Measurements from ENCODE around the gene TMEM123. TPM values are rescaled to one million over a fixed set of nuclear protein-coding genes. Genes with fewer than 3 reads are reported as not detected.

TMEM123 gene
- total and polyA plus RNA-seq, 2 of the 8 experiments (the other 6 are each of a cell fraction or from before 2014, with no cell fraction given) = 75.5 to 80.1 TPM

DNA sequence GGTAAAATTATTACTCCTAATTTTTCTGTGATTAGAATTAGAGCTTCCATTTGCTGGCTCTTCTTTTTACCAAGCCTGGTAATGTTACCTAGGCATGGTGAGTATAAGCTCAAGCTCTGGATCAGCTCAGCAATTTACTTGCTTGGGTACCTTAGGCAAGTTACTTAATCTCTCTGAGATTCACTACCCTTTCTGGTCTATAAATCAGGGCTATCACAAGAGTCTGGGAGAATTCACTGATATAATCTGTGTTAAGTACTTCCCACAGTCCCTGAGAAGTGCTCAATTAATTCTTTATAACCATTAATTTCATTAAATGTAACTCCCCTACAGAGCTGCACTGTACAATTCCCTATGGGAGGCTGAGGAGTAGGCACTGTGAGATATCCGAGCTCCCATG is 44.2 kb downstream of the TMEM123 start:
- WGBS, 2 experiments (ENCODE audit: extremely low coverage in 1 of 2, insufficient coverage in 1 of 2, insufficient read length in 1 of 2, insufficient replicate concordance in 2 of 2, low coverage in 1 of 2, low lambda C conversion rate in 2 of 2, missing lambda C conversion rate in 1 of 2) = 95% methylated on average over 1 of the region's 1 CpG; no CpG with 5 or more reads in 1 of the 2 experiments
- no peaks in the 10 kb centered on the region for H3K27me3 ChIP-seq (replicated peaks in 1 of 4; ENCODE audit: control insufficient read depth in 3 of 4, extremely low read depth in 1 of 4, insufficient read depth in 3 of 4, low read length in 3 of 4)
- TF ChIP-seq NRF1 (IDR thresholded peaks at IDR 0.05; ENCODE audit: low read depth, low read length) (no peak), ATF2 (IDR thresholded peaks at IDR 0.05; ENCODE audit: low read length) (no peak), RNF2 (IDR thresholded peaks at IDR 0.05; ENCODE audit: borderline replicate concordance, low read depth, low read length, missing control alignments, poor library complexity, severe bottlenecking) (no peak), EGR1 (IDR thresholded peaks at IDR 0.05; ENCODE audit: borderline replicate concordance, low read depth, low read length) (no peak), GABPA (IDR thresholded peaks at IDR 0.05; ENCODE audit: borderline replicate concordance, insufficient read depth, low read length) (no peak), NANOG (IDR thresholded peaks at IDR 0.05; ENCODE audit: insufficient read depth, low read depth, low read length, poor library complexity, severe bottlenecking) (no peak), CREB1 (IDR thresholded peaks at IDR 0.05) (no peak), HDAC6 (IDR thresholded peaks at IDR 0.05; ENCODE audit: low read depth, low read length) (no peak)
- TF ChIP-seq, protein P1, sequence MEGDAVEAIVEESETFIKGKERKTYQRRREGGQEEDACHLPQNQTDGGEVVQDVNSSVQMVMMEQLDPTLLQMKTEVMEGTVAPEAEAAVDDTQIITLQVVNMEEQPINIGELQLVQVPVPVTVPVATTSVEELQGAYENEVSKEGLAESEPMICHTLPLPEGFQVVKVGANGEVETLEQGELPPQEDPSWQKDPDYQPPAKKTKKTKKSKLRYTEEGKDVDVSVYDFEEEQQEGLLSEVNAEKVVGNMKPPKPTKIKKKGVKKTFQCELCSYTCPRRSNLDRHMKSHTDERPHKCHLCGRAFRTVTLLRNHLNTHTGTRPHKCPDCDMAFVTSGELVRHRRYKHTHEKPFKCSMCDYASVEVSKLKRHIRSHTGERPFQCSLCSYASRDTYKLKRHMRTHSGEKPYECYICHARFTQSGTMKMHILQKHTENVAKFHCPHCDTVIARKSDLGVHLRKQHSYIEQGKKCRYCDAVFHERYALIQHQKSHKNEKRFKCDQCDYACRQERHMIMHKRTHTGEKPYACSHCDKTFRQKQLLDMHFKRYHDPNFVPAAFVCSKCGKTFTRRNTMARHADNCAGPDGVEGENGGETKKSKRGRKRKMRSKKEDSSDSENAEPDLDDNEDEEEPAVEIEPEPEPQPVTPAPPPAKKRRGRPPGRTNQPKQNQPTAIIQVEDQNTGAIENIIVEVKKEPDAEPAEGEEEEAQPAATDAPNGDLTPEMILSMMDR (IDR thresholded peaks at IDR 0.05; ENCODE audit: control extremely low read depth in 1 of 3, insufficient read depth in 1 of 3, low read depth in 1 of 3, low read length in 3 of 3) = no peak

More for the DNA sequence above, 44.2 kb downstream of the TMEM123 start:
- H4K20me1 ChIP-seq (replicated peaks in 1 of 2; ENCODE audit: control insufficient read depth in 1 of 2, insufficient read depth in 2 of 2, low read length in 2 of 2) = peaks cover 0 to 2% of the 10 kb centered on the region in 2 experiments
- no peak overlapping the region for H3K18ac ChIP-seq (ENCODE audit: extremely low read depth, low read length)
- no peak overlapping the region for H2BK15ac ChIP-seq (ENCODE audit: low read length)
- no peak overlapping the region for H2BK20ac ChIP-seq (ENCODE audit: low read length)
- H3K4me1 ChIP-seq (replicated peaks in 1 of 4; ENCODE audit: control insufficient read depth in 3 of 4, insufficient read depth in 4 of 4, low read length in 3 of 4) = no peaks in the 10 kb centered on the region
- no peak overlapping the region for H3K9ac ChIP-seq (replicated peaks in 1 of 4; ENCODE audit: extremely low read depth in 1 of 4, low read depth in 3 of 4, low read length in 3 of 4)
- no peak overlapping the region for H3K56ac ChIP-seq (replicated peaks; ENCODE audit: insufficient read length, low read depth, low read length)
- FAIRE-seq = no peak
- no peak overlapping the region for H2BK5ac ChIP-seq (ENCODE audit: low read depth, low read length)
- no peak overlapping the region for H2AK5ac ChIP-seq (ENCODE audit: low read depth, low read length)
- DNase-seq (ENCODE audit: low read depth in 1 of 2, low spot score in 2 of 2) = no peak
- no peak overlapping the region for H2BK12ac ChIP-seq (ENCODE audit: low read depth, low read length)
- no peak overlapping the region for H2AFZ ChIP-seq (ENCODE audit: low read length)
- H3K79me2 ChIP-seq (ENCODE audit: control insufficient read depth in 1 of 2, insufficient read depth in 2 of 2, low read length in 2 of 2) = peaks cover 0 to 17% of the 10 kb centered on the region in 2 experiments; a peak in 2 of 4 replicates
- H4K91ac ChIP-seq (replicated peaks; ENCODE audit: insufficient read length, low read length) = no peak overlapping the region
- no peak overlapping the region for H3K23ac ChIP-seq (ENCODE audit: insufficient read length)
- no peak overlapping the region for H3K4ac ChIP-seq (replicated peaks; ENCODE audit: insufficient read length, low read depth, low read length)
- H4K8ac ChIP-seq (ENCODE audit: extremely low read depth, insufficient read depth, low read length) = no peak overlapping the region
- H3K27ac ChIP-seq (ENCODE audit: low read depth, low read length) = no peak overlapping the region
- no peaks in the 10 kb centered on the region for H3K23me2 ChIP-seq (ENCODE audit: low read depth, low read length)
- H3K79me1 ChIP-seq (ENCODE audit: low read depth, low read length) = peaks cover 4% of the 10 kb centered on the region; the same call in 1 of the 2 replicates
- no peak overlapping the region for H4K5ac ChIP-seq (ENCODE audit: insufficient read length, low read depth, low read length)
- POLR2A ChIA-PET (ENCODE audit: partially characterized antibody) = interaction anchor here (1.2 kb wide), 1 partner anchor 20 kb away, joined by 3 read pairs; no protein-coding TSS in a partner anchor
- no peaks in the 10 kb centered on the region for H3K9me3 ChIP-seq (ENCODE audit: insufficient read depth in 2 of 2, low read depth in 1 of 2, low read length in 1 of 2)
- H3K36me3 ChIP-seq (ENCODE audit: control insufficient read depth in 2 of 4, insufficient read depth in 4 of 4, low read length in 3 of 4) = no peaks in the 10 kb centered on the region; a peak in 1 of 8 replicates
- no peak overlapping the region for H3K14ac ChIP-seq (ENCODE audit: insufficient read length)
- no peak overlapping the region for H2BK120ac ChIP-seq (replicated peaks; ENCODE audit: low read depth, low read length)
- H3K4me2 ChIP-seq (ENCODE audit: insufficient read depth in 1 of 2, low read depth in 2 of 2, low read length in 2 of 2) = no peak overlapping the region
- CTCF ChIA-PET (ENCODE audit: partially characterized antibody) = interaction anchor here (1.0 to 12.4 kb wide), 6 partner anchors 11 to 258 kb away, joined by 3 to 115 read pairs (median 3); no protein-coding TSS in a partner anchor
- no peak overlapping the region for H3K4me3 ChIP-seq (ENCODE audit: extremely low read depth in 1 of 4, insufficient read depth in 2 of 4, low read depth in 3 of 4, low read length in 4 of 4)
